ENCODE data around the gene NEUROD6. TPM values are rescaled to one million over a fixed set of nuclear protein-coding genes. Genes with fewer than 3 reads are reported as not detected.
A peak's percentile ranks its signal among the peaks of the same experiment; 100 is the strongest.

The NEUROD6 gene
- 0.21 TPM for total RNA-seq

DNA sequence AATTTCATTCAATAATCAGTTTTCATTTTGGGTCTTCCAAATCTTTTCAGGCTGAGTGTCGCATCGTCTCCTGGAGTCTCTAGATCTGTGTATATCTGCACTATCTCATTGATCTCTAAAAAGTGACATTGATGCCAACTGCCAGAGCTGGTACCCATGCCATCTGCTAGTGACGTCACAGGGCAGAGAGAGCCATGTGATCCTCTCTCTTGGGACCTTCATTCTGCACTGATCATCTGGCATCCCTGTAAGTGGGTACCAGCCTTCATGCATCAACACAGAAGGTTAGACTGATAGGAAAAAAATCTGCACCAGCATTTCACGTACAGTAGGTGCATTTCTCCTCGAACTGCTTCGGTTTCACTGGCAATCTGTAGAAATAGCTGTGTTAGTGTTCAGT, at the start of gene NEUROD6:
NEUROD6 (minus strand) TSS at position 124 of the 400 bp plus-strand sequence. CDS start 1,458 bp downstream, outside the sequence.
- no peak for DNase-seq

DNA sequence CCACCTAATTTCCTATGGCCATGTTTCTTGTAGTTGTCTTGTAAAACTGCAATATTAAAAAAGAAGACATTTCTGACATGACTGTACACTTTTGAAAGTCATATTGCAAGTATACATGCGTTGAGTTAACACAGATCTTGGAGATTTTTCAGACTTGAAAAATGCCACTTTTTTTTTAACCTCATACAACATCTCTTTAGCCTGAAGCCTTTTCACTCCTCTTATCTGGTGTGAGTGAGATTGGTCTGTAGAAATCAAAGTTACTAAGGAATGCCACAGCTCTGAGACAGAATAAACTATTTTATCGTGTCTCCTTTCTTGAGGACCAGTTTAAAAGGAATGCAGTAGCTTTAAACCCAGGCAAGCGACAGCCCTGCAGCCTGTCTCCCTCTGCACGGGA, 43.9 kb upstream of the NEUROD6 start:
- DNase-seq, result no peak

DNA sequence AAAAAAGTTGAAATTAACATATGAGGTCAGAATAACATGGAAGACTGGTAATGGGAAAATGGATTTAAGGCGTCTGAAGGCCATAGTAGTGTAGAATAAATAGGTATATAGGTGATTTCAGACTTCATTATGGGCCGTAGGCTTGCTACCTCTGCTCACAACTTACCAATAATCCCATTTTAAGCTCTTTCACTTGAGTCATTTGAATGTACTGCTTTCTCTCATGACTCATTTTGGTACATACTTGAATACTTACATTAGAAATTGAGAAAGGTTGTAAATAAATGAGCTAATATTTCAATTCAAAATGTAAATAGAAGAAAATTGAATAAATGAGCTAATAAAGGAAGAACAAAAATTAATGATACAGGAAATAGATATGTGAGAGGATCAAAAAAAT, 42.2 kb upstream of the NEUROD6 start:
- no peak for DNase-seq

DNA sequence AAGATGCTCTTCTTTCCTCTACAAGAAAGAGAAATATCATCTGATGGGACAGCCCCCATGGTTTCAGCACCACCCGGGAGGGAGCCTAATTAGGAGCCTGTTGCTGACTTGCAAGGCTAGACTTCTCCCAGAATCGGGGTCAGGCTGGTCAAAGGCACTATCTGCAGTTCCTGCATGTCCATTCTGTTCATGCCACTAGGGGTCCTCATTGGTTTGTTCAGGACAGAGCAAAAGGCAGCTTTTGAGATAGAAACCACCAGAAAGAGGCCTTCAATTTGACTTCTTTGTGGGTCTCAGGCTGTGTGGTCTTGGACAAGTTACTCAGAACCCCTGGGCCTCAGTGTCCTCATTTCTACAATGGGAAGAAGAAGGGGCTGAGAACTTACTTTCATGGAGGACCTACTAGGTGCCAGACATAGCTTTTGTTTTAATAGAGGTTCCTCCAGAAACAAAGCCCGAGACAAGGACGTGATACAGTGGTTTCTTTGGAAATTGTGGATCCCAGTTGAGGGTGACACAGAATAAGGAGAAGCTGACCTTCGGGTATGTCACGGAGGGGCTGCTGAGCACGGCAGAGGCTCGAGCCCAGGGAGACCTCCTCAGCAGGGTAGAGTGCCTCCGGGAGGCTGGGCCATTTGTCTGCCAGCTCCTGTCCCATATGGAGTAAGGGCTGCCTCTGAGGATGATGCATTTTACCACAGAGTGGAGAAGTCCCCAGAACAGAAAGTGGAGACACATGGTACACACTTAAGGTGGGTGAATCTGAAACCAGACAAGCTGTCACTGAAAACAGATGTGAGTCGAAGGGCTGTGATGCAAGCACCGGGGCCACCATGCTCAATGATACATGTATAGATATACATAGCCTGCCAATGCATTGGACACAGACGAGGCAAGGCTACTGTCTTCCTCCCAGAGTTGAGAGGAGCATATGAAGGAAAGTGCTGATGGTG, 33.1 kb upstream of the NEUROD6 start:
- peak; percentile 69 for DNase-seq

DNA sequence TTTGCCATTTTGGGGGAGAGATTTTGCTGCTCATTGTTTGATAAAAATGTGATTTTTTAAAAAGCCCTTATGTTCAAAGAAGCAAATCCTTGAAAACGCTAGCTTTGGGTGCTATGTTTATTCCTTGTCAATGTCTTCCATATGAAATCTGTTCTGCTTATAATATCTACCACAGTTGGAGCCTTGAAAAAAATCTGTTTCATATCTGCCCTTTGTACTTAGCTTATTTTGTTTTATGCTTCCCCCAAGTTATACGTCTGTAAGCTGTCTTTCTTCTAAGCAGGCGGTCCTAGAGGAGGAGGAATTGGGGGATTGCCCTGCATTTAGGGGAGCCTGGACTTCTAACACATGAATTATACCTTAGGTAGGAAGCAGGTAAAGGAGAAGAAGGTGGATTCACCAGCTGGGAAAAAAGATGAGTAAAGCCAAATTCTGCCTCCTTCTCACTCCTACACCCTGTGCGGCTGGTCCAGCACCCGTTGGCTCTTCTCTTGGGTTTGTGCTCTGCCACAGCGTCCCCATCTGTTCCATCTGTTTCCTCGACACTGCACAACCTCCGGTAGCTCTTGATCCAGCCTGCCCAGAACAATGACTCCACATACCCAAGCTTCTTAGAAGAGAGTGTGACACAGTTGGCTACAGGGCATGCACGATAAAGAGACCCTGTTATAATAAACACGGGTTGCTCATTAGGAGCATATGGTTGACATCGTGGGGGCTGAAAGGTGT, 31.9 kb upstream of the NEUROD6 start:
- no peak for DNase-seq

DNA sequence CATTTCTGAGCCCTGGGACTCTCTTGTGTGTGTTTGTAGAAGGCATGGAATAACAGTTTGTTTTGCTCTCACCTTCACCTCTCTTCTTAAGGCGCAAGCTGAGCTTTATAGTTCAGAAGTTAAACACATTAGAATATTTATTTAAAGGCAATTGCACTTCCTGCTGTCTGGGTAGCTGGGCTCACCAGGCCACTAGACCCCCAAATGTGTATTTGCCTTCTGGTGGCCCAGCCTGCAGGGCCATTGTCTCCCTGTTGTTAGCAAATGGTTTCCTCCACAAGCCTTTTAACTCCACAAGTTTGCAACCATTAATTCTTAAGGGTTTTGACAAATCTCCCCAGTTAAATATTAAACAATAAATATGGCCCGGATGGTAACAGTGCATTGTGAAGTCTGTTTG, 31.1 kb upstream of the NEUROD6 start:
- no peak for DNase-seq

DNA sequence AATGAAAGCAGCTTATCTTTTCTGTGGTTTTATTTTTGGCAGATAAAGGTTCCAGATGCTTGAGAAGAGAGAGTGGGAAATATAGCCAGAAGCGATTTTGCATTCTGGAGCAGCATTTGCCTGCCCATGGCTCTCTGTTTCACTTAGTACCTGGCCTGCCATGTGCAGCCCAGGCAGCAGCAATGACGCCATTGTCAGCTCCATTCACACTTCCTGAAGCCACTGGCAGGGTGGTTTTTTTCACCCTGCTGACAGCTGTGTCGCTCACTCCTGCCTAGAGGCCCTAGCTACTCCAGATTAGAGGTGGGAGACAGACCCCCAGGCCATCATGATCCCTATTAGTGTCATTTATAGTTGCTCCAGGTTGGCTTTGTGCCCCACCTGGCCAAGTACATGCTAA, 30.1 kb upstream of the NEUROD6 start:
- no peak for DNase-seq

DNA sequence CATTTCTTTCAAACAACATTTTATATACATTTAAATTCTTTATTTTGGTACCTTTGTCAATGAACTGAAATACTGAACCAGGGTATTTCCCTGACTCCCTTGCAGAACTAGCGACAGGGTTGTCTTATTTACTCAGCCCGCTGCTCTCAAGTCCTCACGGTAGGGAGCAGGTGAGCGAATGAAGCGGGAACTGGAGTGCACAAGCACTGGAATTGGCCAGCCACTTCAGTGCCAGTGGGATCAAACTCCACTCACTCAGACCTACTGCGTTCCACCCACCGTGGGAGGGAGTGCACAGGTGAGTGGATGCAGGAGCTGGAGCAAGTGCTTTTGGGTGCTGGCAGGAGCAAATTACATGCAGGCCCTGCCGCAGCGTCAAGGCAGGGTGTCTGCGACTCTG, 28.1 kb upstream of the NEUROD6 start:
- DNase-seq, result no peak

DNA sequence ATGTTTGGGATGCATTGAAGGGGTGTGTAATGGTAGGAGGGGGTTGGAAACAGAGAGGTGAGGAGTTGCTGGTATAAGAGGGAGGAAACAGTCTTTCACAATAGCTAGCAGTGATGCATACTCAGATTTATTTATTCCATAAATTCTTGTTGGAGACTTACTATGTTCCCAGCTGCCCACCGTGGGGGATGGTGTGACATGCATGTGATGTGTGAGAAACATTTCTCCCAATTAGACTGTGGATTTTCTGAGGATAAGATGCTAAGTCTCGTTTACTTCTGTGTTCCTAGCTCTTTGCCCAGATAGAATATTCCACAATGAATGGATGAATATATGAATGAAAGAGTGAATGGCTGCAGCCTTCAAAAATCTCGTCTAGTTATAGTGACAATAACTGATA, 23.0 kb upstream of the NEUROD6 start:
- DNase-seq, result no peak

DNA sequence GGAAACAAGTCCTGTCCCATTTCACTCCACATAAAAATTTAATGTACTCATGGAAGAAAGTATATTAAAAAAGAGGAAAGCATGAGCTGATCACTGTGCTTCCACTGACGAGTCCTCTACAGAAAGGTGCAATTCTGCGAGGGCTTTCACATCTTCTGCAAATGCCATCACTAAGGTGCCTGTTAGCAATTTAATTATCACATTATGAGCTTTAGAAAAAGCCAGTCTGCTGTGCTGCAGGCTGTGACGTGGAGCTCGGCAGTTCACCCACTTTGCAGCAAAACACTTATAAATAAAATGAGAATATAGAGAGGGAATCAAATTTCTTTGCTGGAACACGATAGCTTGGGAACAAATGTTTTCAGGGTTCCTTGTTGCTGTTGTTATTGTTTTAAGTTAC, 22.5 kb upstream of the NEUROD6 start:
- no peak for DNase-seq

DNA sequence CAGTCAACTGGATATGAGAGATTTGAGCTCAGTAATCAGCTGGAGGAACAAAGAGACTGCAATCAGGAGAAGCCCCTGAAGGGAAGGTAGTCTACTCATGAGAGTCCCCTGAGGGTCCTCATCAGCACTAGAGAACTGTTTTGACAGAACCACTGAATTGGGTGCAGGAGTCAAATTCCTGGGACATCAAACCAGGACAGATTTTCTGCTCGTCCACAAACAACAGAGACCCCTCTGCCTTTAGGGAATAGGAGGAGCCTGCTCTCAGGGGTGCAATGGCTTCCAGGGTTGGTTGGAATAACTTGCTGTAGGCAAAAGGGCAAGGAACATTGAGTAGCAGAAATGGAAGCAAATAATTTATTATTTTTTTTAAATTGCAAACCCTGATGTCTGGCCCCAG, 21.9 kb upstream of the NEUROD6 start:
- DNase-seq, result no peak

DNA sequence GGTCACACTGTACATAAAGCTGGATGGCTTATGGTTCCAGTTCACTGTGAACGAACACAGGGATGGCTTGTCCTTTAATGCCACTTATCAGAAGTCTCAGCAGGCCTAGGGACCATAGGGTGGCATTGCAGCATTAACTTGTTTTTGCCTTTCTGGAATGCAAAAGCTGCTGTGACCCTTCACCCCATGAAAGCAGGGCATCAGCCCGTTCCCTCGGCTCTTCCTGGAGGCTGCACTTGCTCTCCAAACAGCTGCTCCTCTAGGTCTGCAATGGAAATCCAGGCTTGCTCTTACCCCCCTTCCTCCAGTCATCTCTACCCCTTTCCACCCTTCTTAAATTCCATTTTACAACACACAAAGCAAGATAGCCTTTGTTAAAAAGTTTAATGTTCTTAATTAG, 17.9 kb upstream of the NEUROD6 start:
- no peak for DNase-seq

DNA sequence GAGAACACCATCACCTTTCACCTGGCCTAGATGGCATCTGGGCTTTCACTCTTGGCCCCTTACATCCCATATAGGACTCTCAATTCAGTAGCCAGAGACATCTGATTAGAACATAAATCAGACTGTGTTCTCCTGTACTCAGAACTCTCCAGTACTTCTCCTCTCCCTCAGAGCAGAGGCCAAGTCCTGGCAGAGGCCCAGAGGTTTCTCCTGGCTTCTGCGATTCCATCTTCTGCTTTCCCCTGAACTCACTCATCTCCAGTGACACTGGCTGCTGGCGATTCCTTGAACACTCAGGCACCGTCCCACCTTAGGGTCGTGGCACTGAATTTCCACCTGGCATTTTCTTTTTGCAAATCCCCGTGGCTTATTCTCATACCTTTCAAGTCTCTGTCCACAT, 4.9 kb upstream of the NEUROD6 start:
- no peak for DNase-seq

DNA sequence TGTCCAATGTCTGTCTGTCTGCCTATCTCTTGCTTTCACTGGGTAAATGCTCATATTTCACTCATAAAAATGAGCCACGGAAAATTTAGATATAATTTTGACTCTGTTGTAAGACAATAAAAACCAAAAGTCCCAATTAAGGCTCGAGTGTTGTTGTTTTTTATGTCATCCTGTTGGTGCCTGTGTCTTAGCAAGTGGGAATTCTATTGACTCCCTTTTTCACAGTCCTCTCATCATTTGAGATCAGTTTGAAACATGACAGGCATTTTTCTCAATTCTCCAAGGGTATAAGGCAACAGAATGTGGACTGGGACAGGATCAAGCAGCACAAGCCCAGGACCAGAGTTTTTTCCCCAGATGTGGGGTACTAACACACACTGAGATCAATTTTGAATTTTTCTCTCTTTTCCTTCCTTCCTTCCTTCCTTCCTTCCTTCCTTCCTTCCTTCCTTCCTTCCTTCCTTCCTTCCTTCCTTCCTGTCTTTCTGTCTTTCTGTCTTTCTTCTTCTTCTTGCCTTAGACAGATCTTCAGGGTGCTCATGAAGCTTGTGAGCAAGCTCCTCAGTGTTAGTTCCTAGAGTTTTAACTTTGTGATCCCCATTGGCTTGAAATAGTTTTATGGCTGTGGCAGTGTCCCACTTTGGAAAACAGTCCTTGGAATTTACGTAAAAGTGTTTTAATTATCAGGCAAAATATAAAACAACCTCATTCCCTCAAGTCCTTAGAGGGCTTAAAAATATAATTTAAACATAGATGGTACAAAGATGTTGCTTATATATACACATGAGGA, 3.2 kb upstream of the NEUROD6 start:
- DNase-seq, result no peak

DNA sequence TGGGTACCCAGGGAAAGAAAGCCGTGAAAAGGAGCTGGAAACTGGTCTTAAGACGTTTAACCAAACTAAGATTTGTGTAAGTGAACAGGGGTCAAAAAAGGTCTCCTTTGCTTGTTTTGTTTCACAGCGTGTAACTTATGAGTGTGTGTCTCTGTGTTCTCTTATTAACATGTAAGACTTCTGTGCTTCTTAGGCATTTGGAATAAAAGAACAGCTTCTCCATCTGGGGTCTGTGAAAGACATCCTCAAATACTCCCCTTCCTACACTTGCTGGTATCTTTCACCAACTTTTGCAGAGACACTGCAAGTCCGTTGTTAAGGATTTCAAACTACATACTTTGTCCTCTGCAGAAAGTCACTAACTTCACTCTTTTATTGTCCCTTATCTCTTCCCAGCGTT, 615 bp upstream of the NEUROD6 start:
- no peak for DNase-seq

DNA sequence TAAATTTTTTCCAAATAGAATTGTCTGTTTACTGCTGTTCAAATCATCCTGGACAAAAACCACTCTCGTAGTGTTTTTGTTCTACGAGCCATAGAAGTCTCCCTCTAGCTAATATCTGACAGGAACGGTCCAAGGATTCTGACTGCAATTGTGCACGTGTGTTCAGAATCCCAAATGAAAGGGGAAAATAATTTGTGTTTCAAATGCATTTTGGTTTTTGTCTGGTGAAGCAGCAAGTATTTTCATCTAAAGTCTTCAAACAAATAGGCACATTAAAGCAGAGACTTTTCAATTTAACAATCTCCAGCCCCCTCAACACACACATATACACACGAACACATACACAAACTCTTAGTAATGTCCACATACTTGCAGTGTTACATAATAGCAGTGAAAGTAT, 475 bp downstream of the NEUROD6 start:
- DNase-seq, result no peak

DNA sequence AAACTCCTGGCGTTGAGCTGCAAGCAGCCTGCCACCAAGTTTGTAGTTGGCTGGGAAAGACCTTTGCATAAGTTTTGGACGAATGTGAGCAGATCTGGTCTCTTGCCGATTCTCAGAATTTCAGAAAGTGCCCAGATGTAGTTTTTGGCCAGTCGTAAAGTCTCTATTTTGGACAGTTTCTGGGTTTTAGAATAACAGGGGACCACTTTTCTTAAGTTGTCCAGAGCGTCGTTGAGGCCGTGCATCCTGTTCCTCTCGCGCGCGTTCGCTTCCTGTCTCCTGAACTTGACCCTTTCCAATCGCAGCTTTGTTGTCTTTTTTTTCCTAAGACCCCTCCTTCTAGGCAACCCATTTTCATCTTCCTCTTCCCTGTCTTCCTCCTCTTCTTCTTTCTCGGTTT, 1.8 kb downstream of the NEUROD6 start:
- DNase-seq, result no peak

DNA sequence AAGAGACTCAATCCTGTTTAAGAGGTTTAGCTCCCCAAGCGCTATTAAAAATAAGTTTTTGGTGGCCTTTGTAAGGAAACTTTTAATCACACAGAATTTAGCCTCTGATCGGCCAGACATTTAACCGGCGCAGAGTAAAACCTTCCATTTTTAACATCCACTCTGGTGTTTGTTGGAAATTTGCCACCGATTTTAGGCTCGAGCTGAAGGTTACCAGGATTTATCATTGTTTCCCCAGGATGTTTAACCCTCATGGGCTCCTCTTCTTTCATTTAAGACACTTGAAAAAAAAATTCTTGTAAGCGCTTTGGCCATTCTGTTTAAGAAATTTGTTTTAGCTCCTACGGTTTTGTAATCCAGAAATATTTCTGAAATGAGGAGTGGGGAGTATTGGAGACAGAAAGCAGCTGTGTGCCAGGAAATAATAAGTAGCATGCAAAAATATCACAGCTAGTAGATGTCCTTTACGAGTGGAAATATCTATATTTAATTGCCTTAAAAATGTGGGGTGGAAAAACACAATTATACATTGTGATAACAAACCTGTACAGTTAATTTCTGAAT, 3.4 kb downstream of the NEUROD6 start:
- no peak for DNase-seq

DNA sequence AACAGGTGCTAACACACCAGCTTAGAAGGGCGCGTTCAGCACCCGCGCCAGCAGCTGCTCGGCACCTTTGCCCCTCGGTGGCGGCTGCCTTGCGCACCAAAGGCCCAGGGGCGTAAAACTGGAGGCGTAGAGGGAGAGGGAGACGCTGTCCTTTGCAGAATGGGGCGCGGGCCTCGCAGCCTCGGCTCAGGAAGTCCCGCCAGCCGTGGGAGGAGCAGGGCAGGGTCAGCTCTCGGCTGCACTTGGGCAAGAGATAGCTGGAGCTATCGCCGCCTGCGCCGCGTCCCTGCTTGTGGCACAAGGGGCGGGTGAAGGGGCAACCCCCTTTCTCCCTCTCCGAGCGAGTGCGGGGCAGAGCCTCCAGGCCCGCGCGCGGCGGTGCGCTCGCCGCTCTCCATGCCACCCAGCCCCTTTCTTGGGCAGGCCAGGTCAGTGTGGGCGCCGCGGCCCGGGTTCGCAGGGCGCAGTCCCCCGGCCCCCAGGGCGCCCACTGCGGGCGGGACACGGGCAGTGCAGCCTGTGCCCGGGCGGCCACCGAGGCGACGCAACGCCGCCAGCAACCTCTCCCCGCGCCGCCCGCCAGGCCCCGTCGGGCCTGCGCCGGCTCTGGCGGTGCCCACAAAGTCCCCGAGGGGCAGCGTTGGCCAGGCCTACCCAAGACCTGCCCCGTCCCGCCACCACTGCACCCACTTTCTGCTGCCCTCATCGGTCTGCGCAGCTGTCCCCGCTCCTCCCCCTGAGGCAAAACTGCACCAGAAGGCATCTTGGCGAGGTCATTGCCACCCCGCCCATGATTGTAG, 4.1 kb downstream of the NEUROD6 start:
- DNase-seq, result peak; percentile 13

DNA sequence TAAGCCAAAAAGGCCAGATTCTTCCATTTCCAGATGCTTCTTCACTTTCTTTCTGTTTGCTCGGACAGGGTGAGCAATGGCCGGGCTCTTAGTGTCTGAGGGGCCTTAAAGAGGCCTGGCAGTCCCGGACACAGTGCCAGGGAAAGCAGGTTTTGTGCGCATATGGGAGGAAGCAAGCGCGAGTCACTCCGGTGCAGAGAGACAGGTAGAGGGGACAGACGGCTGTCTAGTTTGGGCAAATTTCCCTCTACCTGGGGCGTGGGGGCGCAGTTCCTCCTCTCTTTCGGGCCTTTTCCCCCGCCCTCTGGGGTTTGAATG, 4.7 kb downstream of the NEUROD6 start:
- peak; percentile 15 for DNase-seq

DNA sequence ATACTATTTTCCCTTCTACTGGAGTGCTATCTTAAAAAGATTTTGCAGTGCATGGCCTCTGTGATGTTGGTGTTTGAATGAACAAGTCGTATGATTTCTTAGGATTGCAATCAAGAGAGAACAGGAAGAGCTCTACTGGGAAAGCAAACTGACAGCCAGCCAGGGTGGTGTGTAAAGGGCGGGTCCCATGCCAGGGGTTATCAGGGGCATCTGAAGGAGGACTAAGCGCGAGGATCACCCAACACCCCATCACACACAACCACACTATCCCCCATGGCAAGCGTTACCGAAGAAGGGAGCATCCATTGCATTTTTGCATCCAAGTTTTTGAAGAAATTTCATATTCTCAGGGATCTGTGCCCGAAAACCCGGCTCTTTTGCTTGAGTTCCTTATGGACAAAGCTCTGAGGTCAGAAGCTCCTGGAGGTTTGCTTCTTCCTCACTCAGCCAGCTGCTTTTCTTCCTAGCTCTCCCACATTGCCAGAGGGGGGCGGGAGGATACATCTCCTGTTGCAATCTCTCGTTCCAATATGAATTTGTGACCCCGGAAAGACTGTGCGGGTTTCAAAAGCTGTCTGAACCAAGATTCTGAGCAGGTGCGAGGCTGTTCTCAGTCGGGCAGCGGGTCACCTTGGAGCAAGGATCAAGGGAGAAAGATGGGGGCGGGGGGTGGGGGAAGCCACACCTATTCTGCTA, 5.2 kb downstream of the NEUROD6 start:
- peak; percentile 60 for DNase-seq

Measured in tongue (tissue), 2 donors.